PFSK-1 (cell line): ENCODE data around the gene SCNM1.

ENCODE experiments used
- FOXP2 ChIP-seq: optimal IDR thresholded peaks from 2 replicates; pipeline ENCODE3; 2011; ENCODE audit warnings: borderline replicate concordance, control low read depth, inconsistent platforms; ENCODE audit not compliant: insufficient read depth; ENCODE audit errors: extremely low read length, extremely low read depth
- POLR2AphosphoS5 ChIP-seq: IDR thresholded peaks from 2 replicates; pipeline ENCODE4 v1.6.1; 2012; ENCODE audit warnings: low read depth, mild to moderate bottlenecking, control low read depth, low read length, moderate library complexity
- REST ChIP-seq, 2 experiments: IDR thresholded peaks; 2 replicates each; pipeline versions ENCODE4 v1.6.1 to v1.8.0; 2011 to 2012; ENCODE audit warnings: low read depth in 2 of 2, low read length in 2 of 2, control low read depth in 1 of 2, inconsistent platforms in 1 of 2, mild to moderate bottlenecking in 1 of 2, moderate library complexity in 1 of 2; ENCODE audit not compliant: insufficient read depth in 1 of 2
- SIN3A ChIP-seq: IDR thresholded peaks from 2 replicates; pipeline ENCODE4 v1.6.1; 2012; ENCODE audit warnings: mild to moderate bottlenecking, low read length, moderate library complexity, borderline replicate concordance; ENCODE audit not compliant: insufficient read depth
- TAF1 ChIP-seq: IDR thresholded peaks from 2 replicates; pipeline ENCODE4 v1.6.1; 2012; ENCODE audit warnings: low read length, control low read depth, borderline replicate concordance; ENCODE audit not compliant: insufficient read depth

Gene SCNM1

GRCh38 chr1:151158326-151158725 lies 7.6 kb upstream of the SCNM1 start:
- TF ChIP-seq SIN3A (no peak), TAF1 (no peak), REST (IDR thresholded peaks at IDR 0.05; ENCODE audit: insufficient read depth in 1 of 2, low read depth in 2 of 2, low read length in 2 of 2) (no peak), POLR2AphosphoS5 (no peak), FOXP2 (no peak)

GRCh38 chr1:151158751-151159251 lies 7.1 kb upstream of the SCNM1 start:
- TF ChIP-seq REST (IDR thresholded peaks at IDR 0.05; ENCODE audit: insufficient read depth in 1 of 2, low read depth in 2 of 2, low read length in 2 of 2): no peak
- TF ChIP-seq TAF1: no peak

- TF ChIP-seq REST (IDR thresholded peaks at IDR 0.05; ENCODE audit: insufficient read depth in 1 of 2, low read depth in 2 of 2, low read length in 2 of 2): no peak
- no peak for TF ChIP-seq FOXP2
- TF ChIP-seq SIN3A: no peak
- TF ChIP-seq POLR2AphosphoS5: no peak
- no peak for TF ChIP-seq TAF1
Measured at GRCh38 chr1:151159373-151159772, 6.6 kb upstream of the SCNM1 start.

- no peak for TF ChIP-seq TAF1
- no peak for TF ChIP-seq REST (IDR thresholded peaks at IDR 0.05; ENCODE audit: insufficient read depth in 1 of 2, low read depth in 2 of 2, low read length in 2 of 2)
- TF ChIP-seq FOXP2: no peak
- no peak for TF ChIP-seq SIN3A
- TF ChIP-seq POLR2AphosphoS5: no peak
Measured at GRCh38 chr1:151164732-151165280, 1.1 kb upstream of the SCNM1 start.

- no peak for TF ChIP-seq SIN3A
- TF ChIP-seq FOXP2: no peak
- no peak for TF ChIP-seq REST (IDR thresholded peaks at IDR 0.05; ENCODE audit: insufficient read depth in 1 of 2, low read depth in 2 of 2, low read length in 2 of 2)
- no peak for TF ChIP-seq TAF1
- TF ChIP-seq POLR2AphosphoS5: no peak
Measured at GRCh38 chr1:151165281-151165737, 635 bp upstream of the SCNM1 start.
